OCI-LY1 (cell line): ENCODE data around the gene EXOC1L.

Experiments used
- EZH2 ChIP-seq: fragments of 200-600 bp; sonication (generic), shearing (Covaris generic); IDR thresholded peaks from 2 replicates; pipeline ENCODE4 v1.8.0; 2017; ENCODE audit warnings: borderline replicate concordance, mixed run types, mild to moderate bottlenecking, antibody characterized with exemption, low read length, moderate library complexity, mixed read lengths
- TF ChIP-seq, protein P1 (sequence below): fragments of 200-600 bp; sonication (generic), shearing (Covaris generic); IDR thresholded peaks from 2 replicates; pipeline ENCODE4 v1.5.1; 2017; ENCODE audit warnings: mild to moderate bottlenecking, antibody characterized with exemption, low read length, moderate library complexity, mixed read lengths

DNA sequence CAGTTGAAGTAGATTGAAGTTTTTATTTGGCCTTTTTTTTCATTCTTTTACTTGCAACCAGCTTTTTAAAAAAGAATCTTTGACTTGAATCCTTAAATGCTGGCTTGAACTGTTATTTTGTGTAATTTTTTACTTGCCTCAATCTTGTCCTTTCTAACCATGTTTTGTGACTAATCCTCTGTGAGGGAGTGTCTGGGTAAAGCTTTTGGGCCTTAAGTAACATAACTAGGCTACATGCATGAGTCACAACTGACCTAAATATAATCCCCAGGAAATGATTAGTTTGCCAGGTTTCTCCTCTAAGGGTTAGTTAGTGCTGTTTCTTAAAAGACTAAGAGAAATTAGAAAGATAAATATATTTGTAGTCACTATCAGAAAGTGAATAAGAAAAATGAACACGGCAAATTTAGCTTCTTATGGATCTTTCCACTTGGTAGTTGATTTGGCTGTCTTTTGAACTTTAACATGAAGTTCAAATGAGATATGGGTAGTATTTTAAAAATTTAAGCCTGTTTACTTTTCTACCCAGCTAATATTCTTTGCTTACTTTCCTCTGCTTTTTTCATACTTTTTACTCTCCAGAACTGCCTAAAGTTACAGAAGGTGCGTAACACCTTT lies 46.8 kb downstream of the EXOC1L start:
- TF ChIP-seq, protein P1, sequence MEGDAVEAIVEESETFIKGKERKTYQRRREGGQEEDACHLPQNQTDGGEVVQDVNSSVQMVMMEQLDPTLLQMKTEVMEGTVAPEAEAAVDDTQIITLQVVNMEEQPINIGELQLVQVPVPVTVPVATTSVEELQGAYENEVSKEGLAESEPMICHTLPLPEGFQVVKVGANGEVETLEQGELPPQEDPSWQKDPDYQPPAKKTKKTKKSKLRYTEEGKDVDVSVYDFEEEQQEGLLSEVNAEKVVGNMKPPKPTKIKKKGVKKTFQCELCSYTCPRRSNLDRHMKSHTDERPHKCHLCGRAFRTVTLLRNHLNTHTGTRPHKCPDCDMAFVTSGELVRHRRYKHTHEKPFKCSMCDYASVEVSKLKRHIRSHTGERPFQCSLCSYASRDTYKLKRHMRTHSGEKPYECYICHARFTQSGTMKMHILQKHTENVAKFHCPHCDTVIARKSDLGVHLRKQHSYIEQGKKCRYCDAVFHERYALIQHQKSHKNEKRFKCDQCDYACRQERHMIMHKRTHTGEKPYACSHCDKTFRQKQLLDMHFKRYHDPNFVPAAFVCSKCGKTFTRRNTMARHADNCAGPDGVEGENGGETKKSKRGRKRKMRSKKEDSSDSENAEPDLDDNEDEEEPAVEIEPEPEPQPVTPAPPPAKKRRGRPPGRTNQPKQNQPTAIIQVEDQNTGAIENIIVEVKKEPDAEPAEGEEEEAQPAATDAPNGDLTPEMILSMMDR, result no peak
- TF ChIP-seq EZH2, result no peak
